IMR-90 (cell line): ENCODE results near the gene ASCL1. TPM values are rescaled to one million over a fixed set of nuclear protein-coding genes. Genes with fewer than 3 reads are reported as not detected.

Experiments used
- ATAC-seq: fragments of 200-7000 bp; cut with Tn5 transposase; 2 replicates; pipeline ENCODE4 v1.9.1; 2020; ENCODE audit warnings: low read depth, mild to moderate bottlenecking, moderate library complexity
- BruUV-seq: library from RNA; stranded (reverse); fragments of 400-500 nt; replicated peaks from 2 replicates; lab custom pipeline; 2021; lab: Mats Ljungman, UMichigan
- CTCF ChIA-PET: fragments of 300-600 bp; formaldehyde crosslinking; extraction: SDS; loops from one replicate; lab custom pipeline; 2021; ENCODE audit warnings: antibody characterized with exemption; lab: Yijun Ruan, JAX
- POLR2A ChIA-PET: fragments of 300-600 bp; sonication (Branson Sonifier 250); formaldehyde crosslinking; loops from one replicate; lab custom pipeline; 2022; ENCODE audit warnings: antibody characterized with exemption; ENCODE audit not compliant: unreplicated experiment; lab: Charles Lee
- DNase-seq: peaks from one replicate; pipeline ENCODE4 v3.0.0; 2013
- H2AFZ ChIP-seq: replicated peaks from 2 replicates; pipeline ENCODE3; 2013; ENCODE audit warnings: low read length, mild to moderate bottlenecking; ENCODE audit not compliant: poor library complexity
- H2AK5ac ChIP-seq: 2 replicates; pipeline ENCODE4 v1.6.1; 2013; ENCODE audit warnings: low read depth, low read length, inconsistent platforms
- H2AK9ac ChIP-seq: replicated peaks from 2 replicates; pipeline ENCODE3; 2013; ENCODE audit warnings: mild to moderate bottlenecking, low read depth, low read length, moderate library complexity; ENCODE audit not compliant: poor library complexity
- H2BK120ac ChIP-seq: 2 replicates; pipeline ENCODE4 v1.6.1; 2013; ENCODE audit warnings: low read depth, low read length, inconsistent platforms
- H2BK15ac ChIP-seq: 3 replicates; pipeline ENCODE4 v1.6.1; 2013; ENCODE audit warnings: low read depth, low read length, inconsistent platforms
- H2BK20ac ChIP-seq: 2 replicates; pipeline ENCODE4 v1.6.1; 2013; ENCODE audit warnings: low read depth, mild to moderate bottlenecking, inconsistent platforms, low read length, moderate library complexity
- H2BK5ac ChIP-seq: 2 replicates; pipeline ENCODE4 v1.6.1; 2013; ENCODE audit warnings: mild to moderate bottlenecking, low read depth, low read length, inconsistent platforms; ENCODE audit not compliant: poor library complexity, severe bottlenecking
- H3K14ac ChIP-seq: replicated peaks from 2 replicates; pipeline ENCODE4 v1.6.1; 2013; ENCODE audit warnings: low read depth, low read length, inconsistent platforms
- H3K18ac ChIP-seq: 2 replicates; pipeline ENCODE4 v1.6.1; 2013; ENCODE audit warnings: low read depth, low read length, control low read depth
- H3K23ac ChIP-seq: 2 replicates; pipeline ENCODE4 v1.6.1; 2013; ENCODE audit warnings: low read depth, low read length, inconsistent platforms
- H3K27ac ChIP-seq: 2 replicates; pipeline ENCODE4 v1.5.1; 2013; ENCODE audit warnings: mild to moderate bottlenecking, control low read depth, low read length; ENCODE audit not compliant: insufficient read depth
- H3K27me3 ChIP-seq: 2 replicates; pipeline ENCODE4 v1.6.1; 2013; ENCODE audit warnings: low read length; ENCODE audit not compliant: control insufficient read depth, insufficient read depth
- H3K36me3 ChIP-seq: 2 replicates; pipeline ENCODE4 v1.6.1; 2013; ENCODE audit warnings: low read length, mixed read lengths; ENCODE audit not compliant: control insufficient read depth, insufficient read depth
- H3K4ac ChIP-seq: 2 replicates; pipeline ENCODE4 v1.6.1; 2013; ENCODE audit warnings: low read depth, low read length, inconsistent platforms
- H3K4me1 ChIP-seq: 2 replicates; pipeline ENCODE4 v1.6.1; 2013; ENCODE audit warnings: low read length, mixed read lengths; ENCODE audit not compliant: control insufficient read depth, insufficient read depth
- H3K4me2 ChIP-seq: 2 replicates; pipeline ENCODE4 v1.6.1; 2013; ENCODE audit warnings: low read depth, mild to moderate bottlenecking, control low read depth, low read length, moderate library complexity
- H3K4me3 ChIP-seq: 2 replicates; pipeline ENCODE4 v1.5.1; 2013; ENCODE audit warnings: low read depth, mild to moderate bottlenecking, control low read depth, low read length, moderate library complexity; ENCODE audit not compliant: insufficient read depth
- H3K56ac ChIP-seq: 2 replicates; pipeline ENCODE4 v1.6.1; 2013; ENCODE audit warnings: low read length, inconsistent platforms; ENCODE audit not compliant: insufficient read depth; ENCODE audit errors: extremely low read depth
- H3K79me1 ChIP-seq, 2 experiments: 2 replicates each; pipeline ENCODE4 v1.6.1; 2013; ENCODE audit warnings: low read length in 2 of 2, inconsistent platforms in 1 of 2, low read depth in 1 of 2
- H3K9ac ChIP-seq: 2 replicates; pipeline ENCODE4 v1.6.1; 2013; ENCODE audit warnings: low read depth, low read length, control low read depth
- H3K9me1 ChIP-seq: 2 replicates; pipeline ENCODE4 v1.6.1; 2013; ENCODE audit warnings: low read length, inconsistent platforms; ENCODE audit not compliant: insufficient read depth
- H3K9me3 ChIP-seq: 2 replicates; pipeline ENCODE4 v1.6.1; 2013; ENCODE audit warnings: low read length; ENCODE audit not compliant: control insufficient read depth, insufficient read depth
- H4K20me1 ChIP-seq: 2 replicates; pipeline ENCODE4 v1.6.1; 2013; ENCODE audit warnings: low read length, inconsistent platforms; ENCODE audit not compliant: insufficient read depth
- H4K5ac ChIP-seq: 2 replicates; pipeline ENCODE4 v1.6.1; 2013; ENCODE audit warnings: mild to moderate bottlenecking, low read depth, low read length, control low read depth
- H4K8ac ChIP-seq, 2 experiments: 2 replicates each; pipeline ENCODE4 v1.6.1; 2013; ENCODE audit warnings: low read depth in 2 of 2, low read length in 2 of 2, control low read depth in 1 of 2, inconsistent platforms in 1 of 2
- H4K91ac ChIP-seq: 2 replicates; pipeline ENCODE4 v1.6.1; 2013; ENCODE audit warnings: low read depth, low read length, inconsistent platforms; ENCODE audit not compliant: insufficient read depth
- BHLHE40 ChIP-seq: fragments of 150-350 bp; IDR thresholded peaks from 2 replicates; pipeline ENCODE4 v1.6.1; 2016; ENCODE audit warnings: mild to moderate bottlenecking, low read depth, low read length
- MAZ ChIP-seq: IDR thresholded peaks from 2 replicates; pipeline ENCODE4 v1.6.1; 2012; ENCODE audit warnings: low read depth, mild to moderate bottlenecking, low read length, improper control_type of control experiment, moderate library complexity, borderline replicate concordance
- RAD21 ChIP-seq: IDR thresholded peaks from 2 replicates; pipeline ENCODE4 v1.6.1; 2012; ENCODE audit warnings: low read length, improper control_type of control experiment
- SMC3 ChIP-seq: fragments of 150-350 bp; IDR thresholded peaks from 2 replicates; pipeline ENCODE4 v1.6.1; 2016; ENCODE audit warnings: low read depth, mild to moderate bottlenecking, antibody characterized with exemption, low read length, moderate library complexity
- WGBS, 2 experiments: methylation state at CpG; one replicate each; pipeline versions ENCODE4 v1.1.5 to v1.1.7; 2013; ENCODE audit warnings: missing lambda C conversion rate in 2 of 2; ENCODE audit not compliant: insufficient read length in 1 of 2; ENCODE audit errors: extremely low coverage in 2 of 2; 5-methylcytosine and 5-hydroxymethylcytosine counted together
- dilution Hi-C: fragments of 300-500 bp; cut with HindIII; formaldehyde crosslinking; loops from one replicate; pipeline ENCODE4 v1.14.3; 2018; ENCODE audit warnings: low sequenced_read_pairs; ENCODE audit not compliant: unreplicated experiment
- in situ Hi-C: fragments of 300-500 bp; cut with MboI; formaldehyde crosslinking; loops from 3 replicates; pipeline ENCODE4 v1.14.3; 2019; ENCODE audit warnings: low sequenced_read_pairs, inconsistent platforms, mixed read lengths
- intact Hi-C: fragments of 100-400 bp; cut with micrococcal nuclease; formaldehyde crosslinking; loops from 2 replicates; pipeline ENCODE4 v1.10.0; 2022
- polyA plus RNA-seq, 3 experiments: library from polyadenylated mRNA; depleted of rRNA; stranded (reverse); fragments of >200 nt; gene quantifications; 2 replicates each; pipeline ENCODE4 v1.2.3, GENCODE V29; 2012; ENCODE audit warnings: low replicate concordance in 1 of 3
- total RNA-seq: library from RNA; depleted of rRNA; stranded (reverse); fragments of >200 nt; gene quantifications from 2 replicates; pipeline ENCODE4 v1.2.3, GENCODE V29; 2012
- TF ChIP-seq, protein P1 (sequence below): conservative IDR thresholded peaks from 2 replicates; pipeline ENCODE4 v1.5.1; 2012; ENCODE audit warnings: mild to moderate bottlenecking, low read depth, low read length, improper control_type of control experiment
- TF ChIP-seq, protein P2 (sequence below): fragments of 150-350 bp; IDR thresholded peaks from 2 replicates; pipeline ENCODE4 v1.6.1; 2016; ENCODE audit warnings: low read depth, mild to moderate bottlenecking, low read length, moderate library complexity, borderline replicate concordance

Gene ASCL1
- total and polyA plus RNA-seq, 2 of the 4 experiments (the other 2 are of a cell fraction) = not detected

DNA sequence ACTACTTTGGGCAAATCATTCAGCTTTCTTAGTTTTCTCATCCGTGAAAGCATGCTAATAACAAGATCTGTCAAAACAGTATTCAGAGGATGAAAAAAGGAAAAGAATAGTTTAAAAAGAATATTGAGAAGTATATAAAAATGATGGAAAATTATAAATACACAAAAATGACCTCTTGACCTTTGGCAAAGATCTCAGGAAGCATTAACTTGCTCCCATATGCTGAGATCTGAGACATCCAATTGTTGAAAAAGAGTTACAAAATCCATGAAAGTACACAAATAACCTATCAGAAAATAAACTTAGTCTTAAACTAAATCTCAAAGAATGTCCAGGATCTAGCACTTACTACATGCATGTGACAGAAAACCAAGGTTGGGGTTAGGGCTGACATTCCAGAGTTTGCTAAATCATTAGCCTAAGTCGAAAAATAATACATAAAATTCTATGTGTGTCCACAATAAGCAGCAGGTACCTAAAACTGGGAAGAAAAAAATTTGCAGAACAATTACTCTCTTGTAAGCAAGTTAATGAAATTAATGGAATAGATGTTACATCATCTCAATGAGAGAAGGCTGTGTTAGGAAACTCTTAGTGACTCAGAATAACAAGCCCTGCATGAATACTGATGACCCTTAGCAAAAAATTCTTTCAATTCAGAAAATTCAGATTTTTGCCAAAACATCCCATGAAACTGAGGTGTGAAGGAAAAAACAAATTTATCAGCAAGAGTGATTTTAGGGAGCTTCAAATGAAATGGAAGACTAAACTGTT is 43.8 kb upstream of the ASCL1 start:
- ATAC-seq = no peak
- POLR2A ChIA-PET = no interaction called here

More for the DNA sequence above, 43.8 kb upstream of the ASCL1 start:
- CTCF ChIA-PET = interaction anchor here (0.6 kb wide), 1 partner anchor 222 kb away, joined by 3 read pairs; no protein-coding TSS in a partner anchor
- H3K4me1 ChIP-seq = no peaks in the 10 kb centered on the region
- H3K9ac ChIP-seq = no peak overlapping the region
- no peak overlapping the region for H2AK5ac ChIP-seq
- no peak overlapping the region for H2AFZ ChIP-seq
- no peak overlapping the region for H2BK15ac ChIP-seq
- no peak overlapping the region for H4K8ac ChIP-seq
- dilution Hi-C loops = no loop called here
- H3K27me3 ChIP-seq = no peaks in the 10 kb centered on the region
- H3K56ac ChIP-seq = no peak overlapping the region
- BruUV-seq = no TSS peak
- H2AK9ac ChIP-seq = no peak overlapping the region
- H2BK120ac ChIP-seq = no peak overlapping the region
- H3K27ac ChIP-seq = no peak overlapping the region
- H4K5ac ChIP-seq = no peak overlapping the region
- DNase-seq = no peak
- H3K23ac ChIP-seq = no peak overlapping the region
- no peak overlapping the region for H3K4ac ChIP-seq
- in situ Hi-C loops = no loop called here
- no peak overlapping the region for H3K4me3 ChIP-seq
- no peaks in the 10 kb centered on the region for H3K9me1 ChIP-seq
- peaks cover 7% of the 10 kb centered on the region for H3K9me3 ChIP-seq
- no peak overlapping the region for H3K18ac ChIP-seq
- TF ChIP-seq MAZ (no peak), RAD21 (no peak), BHLHE40 (no peak), SMC3 (no peak)
- TF ChIP-seq, protein P1, sequence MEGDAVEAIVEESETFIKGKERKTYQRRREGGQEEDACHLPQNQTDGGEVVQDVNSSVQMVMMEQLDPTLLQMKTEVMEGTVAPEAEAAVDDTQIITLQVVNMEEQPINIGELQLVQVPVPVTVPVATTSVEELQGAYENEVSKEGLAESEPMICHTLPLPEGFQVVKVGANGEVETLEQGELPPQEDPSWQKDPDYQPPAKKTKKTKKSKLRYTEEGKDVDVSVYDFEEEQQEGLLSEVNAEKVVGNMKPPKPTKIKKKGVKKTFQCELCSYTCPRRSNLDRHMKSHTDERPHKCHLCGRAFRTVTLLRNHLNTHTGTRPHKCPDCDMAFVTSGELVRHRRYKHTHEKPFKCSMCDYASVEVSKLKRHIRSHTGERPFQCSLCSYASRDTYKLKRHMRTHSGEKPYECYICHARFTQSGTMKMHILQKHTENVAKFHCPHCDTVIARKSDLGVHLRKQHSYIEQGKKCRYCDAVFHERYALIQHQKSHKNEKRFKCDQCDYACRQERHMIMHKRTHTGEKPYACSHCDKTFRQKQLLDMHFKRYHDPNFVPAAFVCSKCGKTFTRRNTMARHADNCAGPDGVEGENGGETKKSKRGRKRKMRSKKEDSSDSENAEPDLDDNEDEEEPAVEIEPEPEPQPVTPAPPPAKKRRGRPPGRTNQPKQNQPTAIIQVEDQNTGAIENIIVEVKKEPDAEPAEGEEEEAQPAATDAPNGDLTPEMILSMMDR = no peak
- TF ChIP-seq, protein P2, sequence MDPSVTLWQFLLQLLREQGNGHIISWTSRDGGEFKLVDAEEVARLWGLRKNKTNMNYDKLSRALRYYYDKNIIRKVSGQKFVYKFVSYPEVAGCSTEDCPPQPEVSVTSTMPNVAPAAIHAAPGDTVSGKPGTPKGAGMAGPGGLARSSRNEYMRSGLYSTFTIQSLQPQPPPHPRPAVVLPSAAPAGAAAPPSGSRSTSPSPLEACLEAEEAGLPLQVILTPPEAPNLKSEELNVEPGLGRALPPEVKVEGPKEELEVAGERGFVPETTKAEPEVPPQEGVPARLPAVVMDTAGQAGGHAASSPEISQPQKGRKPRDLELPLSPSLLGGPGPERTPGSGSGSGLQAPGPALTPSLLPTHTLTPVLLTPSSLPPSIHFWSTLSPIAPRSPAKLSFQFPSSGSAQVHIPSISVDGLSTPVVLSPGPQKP = no peak
- WGBS, 2 experiments = no CpG with 5 or more reads among the region's 2 CpGs
- no peak overlapping the region for H3K4me2 ChIP-seq
- H2BK20ac ChIP-seq = no peak overlapping the region
- no peaks in the 10 kb centered on the region for H4K20me1 ChIP-seq
- H3K14ac ChIP-seq = no peak overlapping the region
- no peaks in the 10 kb centered on the region for H3K36me3 ChIP-seq
- intact Hi-C loops = no loop called here
- H2BK5ac ChIP-seq = no peak overlapping the region
- H4K91ac ChIP-seq = no peak overlapping the region
- H3K79me1 ChIP-seq = no peaks in the 10 kb centered on the region
